ENCODE data around the gene POLR3H.

DNA sequence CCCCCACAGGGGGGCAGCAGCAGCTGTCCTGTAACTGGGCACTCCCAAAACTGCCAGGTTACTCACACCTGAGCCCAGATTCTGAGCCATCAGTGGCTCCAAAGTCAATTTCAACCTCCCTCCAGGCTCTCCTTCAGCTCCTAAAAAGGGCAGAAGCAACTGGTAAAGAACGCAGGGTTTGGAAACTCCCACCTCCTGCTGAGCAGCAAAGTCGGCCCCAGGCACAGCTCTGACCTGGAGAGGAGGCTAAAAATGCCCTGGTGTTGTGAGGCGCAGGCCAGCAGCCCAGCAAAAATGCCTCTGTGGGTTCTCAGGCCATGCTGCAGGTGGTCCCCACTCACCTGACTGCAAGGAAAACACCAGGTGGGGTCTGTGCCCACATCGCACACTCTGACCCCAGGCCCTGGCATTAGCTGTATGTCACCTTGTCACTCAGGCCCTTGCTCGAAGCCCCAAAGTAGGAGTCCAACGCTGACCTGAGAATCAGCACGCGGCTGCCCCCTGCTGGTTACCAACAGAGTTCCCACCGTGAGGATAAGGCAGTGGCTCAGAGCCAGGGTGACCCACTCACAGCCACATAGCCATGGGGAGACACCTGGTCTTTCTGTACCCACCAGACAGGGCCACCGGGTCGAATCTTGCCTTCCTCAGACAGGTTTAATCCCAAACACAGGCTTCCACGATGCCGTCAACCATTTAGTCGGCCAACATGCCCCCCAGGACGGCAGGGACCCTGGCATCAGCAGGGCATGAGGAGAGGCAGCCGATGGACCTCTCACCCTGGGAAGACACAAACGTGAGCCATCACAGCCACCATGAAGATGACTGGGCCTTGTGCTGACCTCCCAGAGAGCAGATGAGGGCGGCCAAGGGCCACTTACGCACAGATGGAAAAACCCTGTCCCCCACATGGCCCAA is 11.1 kb downstream of the POLR3H start:
- TF ChIP-seq GATA2 (IDR thresholded peaks at IDR 0.05; ENCODE audit: low read depth, low read length): no peak
- TF ChIP-seq GATA3 (IDR thresholded peaks at IDR 0.05; ENCODE audit: low read depth, low read length): no peak

Data from SH-SY5Y (cell line).